Measurements from ENCODE around the gene CPT2.

The CPT2 gene

DNA sequence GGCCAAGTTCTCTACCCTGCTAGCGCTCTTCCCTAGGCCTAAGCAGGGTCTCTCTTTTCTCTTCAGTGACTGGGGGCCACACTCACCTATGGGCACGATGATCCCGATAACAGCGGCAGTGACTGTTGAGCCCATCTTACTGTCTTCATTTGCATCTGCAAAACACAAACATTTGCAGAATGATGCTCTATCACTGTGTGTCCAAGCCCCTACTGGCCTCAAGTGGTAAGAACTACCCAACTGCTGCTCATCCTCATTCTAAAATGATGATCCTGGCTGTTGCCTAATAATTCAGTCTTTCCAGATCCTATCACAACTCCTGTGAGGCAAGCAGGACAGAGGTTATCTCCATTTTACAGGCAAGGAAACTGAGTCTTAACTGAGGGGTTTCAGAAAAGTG lies 58.4 kb downstream of the CPT2 start:
- no peak overlapping the region for H3K4me3 ChIP-seq (ENCODE audit: low read depth, low read length)
- no peaks in the 10 kb centered on the region for H3K4me1 ChIP-seq (ENCODE audit: control insufficient read depth, insufficient read depth, low read length)
- no peak overlapping the region for H3K27ac ChIP-seq (ENCODE audit: extremely low read depth, low read depth, low read length)
- ChIA-PET CTCF (interaction anchor here (0.6 to 2.1 kb wide), 2 partner anchors 23 to 73 kb away, joined by 3 to 8 read pairs; no protein-coding TSS in a partner anchor), POLR2A (no interaction called here)
- peaks cover 13 to 54% of the 10 kb centered on the region in 2 experiments; a peak in 2 of 3 replicates for H3K36me3 ChIP-seq (ENCODE audit: control insufficient read depth in 2 of 2, insufficient read depth in 1 of 2, low read length in 2 of 2)
- no peak for TF ChIP-seq ZNF837 (tag by site-specific recombination; IDR thresholded peaks at IDR 0.05)
- TF ChIP-seq, protein P1, sequence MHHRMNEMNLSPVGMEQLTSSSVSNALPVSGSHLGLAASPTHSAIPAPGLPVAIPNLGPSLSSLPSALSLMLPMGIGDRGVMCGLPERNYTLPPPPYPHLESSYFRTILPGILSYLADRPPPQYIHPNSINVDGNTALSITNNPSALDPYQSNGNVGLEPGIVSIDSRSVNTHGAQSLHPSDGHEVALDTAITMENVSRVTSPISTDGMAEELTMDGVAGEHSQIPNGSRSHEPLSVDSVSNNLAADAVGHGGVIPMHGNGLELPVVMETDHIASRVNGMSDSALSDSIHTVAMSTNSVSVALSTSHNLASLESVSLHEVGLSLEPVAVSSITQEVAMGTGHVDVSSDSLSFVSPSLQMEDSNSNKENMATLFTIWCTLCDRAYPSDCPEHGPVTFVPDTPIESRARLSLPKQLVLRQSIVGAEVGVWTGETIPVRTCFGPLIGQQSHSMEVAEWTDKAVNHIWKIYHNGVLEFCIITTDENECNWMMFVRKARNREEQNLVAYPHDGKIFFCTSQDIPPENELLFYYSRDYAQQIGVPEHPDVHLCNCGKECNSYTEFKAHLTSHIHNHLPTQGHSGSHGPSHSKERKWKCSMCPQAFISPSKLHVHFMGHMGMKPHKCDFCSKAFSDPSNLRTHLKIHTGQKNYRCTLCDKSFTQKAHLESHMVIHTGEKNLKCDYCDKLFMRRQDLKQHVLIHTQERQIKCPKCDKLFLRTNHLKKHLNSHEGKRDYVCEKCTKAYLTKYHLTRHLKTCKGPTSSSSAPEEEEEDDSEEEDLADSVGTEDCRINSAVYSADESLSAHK (tag by site-specific recombination; IDR thresholded peaks at IDR 0.05), result no peak
- no peaks in the 10 kb centered on the region for H3K9me3 ChIP-seq (ENCODE audit: control insufficient read depth, insufficient read depth, low read depth, low read length)

DNA sequence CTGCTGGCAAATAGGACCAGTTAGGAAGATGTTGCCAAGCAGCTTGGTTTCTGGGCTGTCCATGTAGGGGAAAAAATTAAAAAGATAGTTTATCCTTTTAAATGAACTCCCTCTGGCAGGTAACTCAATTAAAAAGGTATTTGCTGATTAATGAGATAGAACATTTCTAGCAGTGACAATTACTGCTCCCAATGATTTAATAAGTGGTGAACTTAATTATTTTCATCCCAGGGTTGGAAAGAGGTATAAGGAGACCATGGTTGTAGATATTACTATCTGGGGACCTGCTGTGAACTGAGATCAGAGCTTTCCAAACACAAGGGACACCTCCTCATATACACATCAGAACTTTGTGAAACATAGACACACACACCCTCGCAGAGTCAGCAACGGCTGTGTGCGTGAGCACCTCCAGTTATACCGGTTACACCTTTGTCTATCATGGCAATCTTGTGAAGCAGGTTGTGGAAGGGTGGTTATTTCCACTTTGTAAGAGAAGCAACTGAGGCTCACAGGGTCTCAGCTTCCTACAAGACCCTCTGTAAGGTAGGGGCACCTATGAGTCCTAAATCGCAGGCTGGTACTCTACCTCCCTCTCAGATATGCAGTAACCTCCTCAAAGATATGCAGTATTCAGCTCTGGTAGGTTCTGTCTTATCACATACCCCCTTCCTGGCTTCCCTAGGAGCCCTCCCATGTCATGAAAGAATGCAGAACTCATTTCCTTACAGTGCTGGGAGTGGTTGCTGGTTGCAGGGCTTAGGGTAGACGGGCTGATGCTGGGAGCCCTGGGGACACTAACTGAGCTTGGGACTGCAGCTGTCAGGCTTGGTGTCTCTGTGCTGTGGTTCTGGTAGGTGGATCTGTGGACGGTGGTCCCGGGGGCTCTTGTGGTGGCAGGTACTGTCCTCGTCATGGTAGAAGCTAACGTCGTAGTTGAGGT lies 60.2 kb downstream of the CPT2 start:
- ChIA-PET POLR2A (no interaction called here), CTCF (interaction anchor here (0.7 to 1.7 kb wide), 6 partner anchors 10 to 812 kb away, joined by 3 to 4 read pairs (median 3); no protein-coding TSS in a partner anchor)
- peaks cover 9 to 58% of the 10 kb centered on the region in 2 experiments; a peak in 2 of 3 replicates for H3K36me3 ChIP-seq (ENCODE audit: control insufficient read depth in 2 of 2, insufficient read depth in 1 of 2, low read length in 2 of 2)
- TF ChIP-seq ZNF514 (tag by site-specific recombination; IDR thresholded peaks at IDR 0.05) (no peak), ZNF391 (tag by site-specific recombination; IDR thresholded peaks at IDR 0.05; ENCODE audit: borderline replicate concordance, low read depth) (no peak), ZNF146 (tag by site-specific recombination; IDR thresholded peaks at IDR 0.05) (no peak), ZNF404 (tag by site-specific recombination; IDR thresholded peaks at IDR 0.05) (no peak), EGR2 (tag by site-specific recombination; IDR thresholded peaks at IDR 0.05; ENCODE audit: low read depth) (no peak), ZNF426 (tag by site-specific recombination; IDR thresholded peaks at IDR 0.05) (no peak), ZNF776 (tag by site-specific recombination; IDR thresholded peaks at IDR 0.05; ENCODE audit: borderline replicate concordance) (no peak), ZNF274 (IDR thresholded peaks at IDR 0.05; ENCODE audit: low read length) (no peak), ZNF274 (tag by site-specific recombination; IDR thresholded peaks at IDR 0.05; ENCODE audit: borderline replicate concordance) (no peak)
- TF ChIP-seq, protein P2, sequence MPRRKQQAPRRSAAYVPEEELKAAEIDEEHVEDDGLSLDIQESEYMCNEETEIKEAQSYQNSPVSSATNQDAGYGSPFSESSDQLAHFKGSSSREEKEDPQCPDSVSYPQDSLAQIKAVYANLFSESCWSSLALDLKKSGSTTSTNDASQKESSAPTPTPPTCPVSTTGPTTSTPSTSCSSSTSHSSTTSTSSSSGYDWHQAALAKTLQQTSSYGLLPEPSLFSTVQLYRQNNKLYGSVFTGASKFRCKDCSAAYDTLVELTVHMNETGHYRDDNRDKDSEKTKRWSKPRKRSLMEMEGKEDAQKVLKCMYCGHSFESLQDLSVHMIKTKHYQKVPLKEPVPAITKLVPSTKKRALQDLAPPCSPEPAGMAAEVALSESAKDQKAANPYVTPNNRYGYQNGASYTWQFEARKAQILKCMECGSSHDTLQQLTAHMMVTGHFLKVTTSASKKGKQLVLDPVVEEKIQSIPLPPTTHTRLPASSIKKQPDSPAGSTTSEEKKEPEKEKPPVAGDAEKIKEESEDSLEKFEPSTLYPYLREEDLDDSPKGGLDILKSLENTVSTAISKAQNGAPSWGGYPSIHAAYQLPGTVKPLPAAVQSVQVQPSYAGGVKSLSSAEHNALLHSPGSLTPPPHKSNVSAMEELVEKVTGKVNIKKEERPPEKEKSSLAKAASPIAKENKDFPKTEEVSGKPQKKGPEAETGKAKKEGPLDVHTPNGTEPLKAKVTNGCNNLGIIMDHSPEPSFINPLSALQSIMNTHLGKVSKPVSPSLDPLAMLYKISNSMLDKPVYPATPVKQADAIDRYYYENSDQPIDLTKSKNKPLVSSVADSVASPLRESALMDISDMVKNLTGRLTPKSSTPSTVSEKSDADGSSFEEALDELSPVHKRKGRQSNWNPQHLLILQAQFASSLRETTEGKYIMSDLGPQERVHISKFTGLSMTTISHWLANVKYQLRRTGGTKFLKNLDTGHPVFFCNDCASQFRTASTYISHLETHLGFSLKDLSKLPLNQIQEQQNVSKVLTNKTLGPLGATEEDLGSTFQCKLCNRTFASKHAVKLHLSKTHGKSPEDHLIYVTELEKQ (tag by site-specific recombination; IDR thresholded peaks at IDR 0.05; ENCODE audit: borderline replicate concordance), result no peak
- TF ChIP-seq, protein P3, sequence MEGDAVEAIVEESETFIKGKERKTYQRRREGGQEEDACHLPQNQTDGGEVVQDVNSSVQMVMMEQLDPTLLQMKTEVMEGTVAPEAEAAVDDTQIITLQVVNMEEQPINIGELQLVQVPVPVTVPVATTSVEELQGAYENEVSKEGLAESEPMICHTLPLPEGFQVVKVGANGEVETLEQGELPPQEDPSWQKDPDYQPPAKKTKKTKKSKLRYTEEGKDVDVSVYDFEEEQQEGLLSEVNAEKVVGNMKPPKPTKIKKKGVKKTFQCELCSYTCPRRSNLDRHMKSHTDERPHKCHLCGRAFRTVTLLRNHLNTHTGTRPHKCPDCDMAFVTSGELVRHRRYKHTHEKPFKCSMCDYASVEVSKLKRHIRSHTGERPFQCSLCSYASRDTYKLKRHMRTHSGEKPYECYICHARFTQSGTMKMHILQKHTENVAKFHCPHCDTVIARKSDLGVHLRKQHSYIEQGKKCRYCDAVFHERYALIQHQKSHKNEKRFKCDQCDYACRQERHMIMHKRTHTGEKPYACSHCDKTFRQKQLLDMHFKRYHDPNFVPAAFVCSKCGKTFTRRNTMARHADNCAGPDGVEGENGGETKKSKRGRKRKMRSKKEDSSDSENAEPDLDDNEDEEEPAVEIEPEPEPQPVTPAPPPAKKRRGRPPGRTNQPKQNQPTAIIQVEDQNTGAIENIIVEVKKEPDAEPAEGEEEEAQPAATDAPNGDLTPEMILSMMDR (tag by site-specific recombination; IDR thresholded peaks at IDR 0.05), result no peak
- TF ChIP-seq, protein P4, sequence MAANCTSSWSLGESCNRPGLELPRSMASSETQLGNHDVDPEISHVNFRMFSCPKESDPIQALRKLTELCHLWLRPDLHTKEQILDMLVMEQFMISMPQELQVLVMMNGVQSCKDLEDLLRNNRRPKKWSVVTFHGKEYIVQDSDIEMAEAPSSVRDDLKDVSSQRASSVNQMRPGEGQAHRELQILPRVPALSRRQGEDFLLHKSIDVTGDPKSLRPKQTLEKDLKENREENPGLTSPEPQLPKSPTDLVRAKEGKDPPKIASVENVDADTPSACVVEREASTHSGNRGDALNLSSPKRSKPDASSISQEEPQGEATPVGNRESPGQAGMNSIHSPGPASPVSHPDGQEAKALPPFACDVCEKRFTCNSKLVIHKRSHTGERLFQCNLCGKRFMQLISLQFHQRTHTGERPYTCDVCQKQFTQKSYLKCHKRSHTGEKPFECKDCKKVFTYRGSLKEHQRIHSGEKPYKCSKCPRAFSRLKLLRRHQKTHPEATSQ (tag by site-specific recombination; IDR thresholded peaks at IDR 0.05), result no peak
- TF ChIP-seq, protein P5, sequence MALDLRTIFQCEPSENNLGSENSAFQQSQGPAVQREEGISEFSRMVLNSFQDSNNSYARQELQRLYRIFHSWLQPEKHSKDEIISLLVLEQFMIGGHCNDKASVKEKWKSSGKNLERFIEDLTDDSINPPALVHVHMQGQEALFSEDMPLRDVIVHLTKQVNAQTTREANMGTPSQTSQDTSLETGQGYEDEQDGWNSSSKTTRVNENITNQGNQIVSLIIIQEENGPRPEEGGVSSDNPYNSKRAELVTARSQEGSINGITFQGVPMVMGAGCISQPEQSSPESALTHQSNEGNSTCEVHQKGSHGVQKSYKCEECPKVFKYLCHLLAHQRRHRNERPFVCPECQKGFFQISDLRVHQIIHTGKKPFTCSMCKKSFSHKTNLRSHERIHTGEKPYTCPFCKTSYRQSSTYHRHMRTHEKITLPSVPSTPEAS (tag by site-specific recombination; IDR thresholded peaks at IDR 0.05), result no peak
- no peak overlapping the region for H3K27ac ChIP-seq (ENCODE audit: extremely low read depth, low read depth, low read length)
- H3K4me1 ChIP-seq (ENCODE audit: control insufficient read depth, insufficient read depth, low read length), result no peaks in the 10 kb centered on the region
- no peaks in the 10 kb centered on the region for H3K9me3 ChIP-seq (ENCODE audit: control insufficient read depth, insufficient read depth, low read depth, low read length)
- no peak overlapping the region for H3K4me3 ChIP-seq (ENCODE audit: low read depth, low read length)
